ENCODE measurements around the gene SLC35A5. TPM values are rescaled to one million over a fixed set of nuclear protein-coding genes. Genes with fewer than 3 reads are reported as not detected.
A peak's percentile ranks its signal among the peaks of the same experiment; 100 is the strongest.

The SLC35A5 gene
- total RNA-seq, 1 donor from 2014 or later: 37.4 TPM

GRCh38 chr3:112582244-112582874 is 20.5 kb downstream of the SLC35A5 start:
- DNase-seq: no peak
- Histone ChIP-seq H3K36me3 (peaks cover 76% of the 10 kb centered on the region), H3K4me1 (no peaks in the 10 kb centered on the region), H3K27me3 (ENCODE audit: low read depth) (no peaks in the 10 kb centered on the region), H3K4me3 (no peak overlapping the region), H3K9me3 (no peaks in the 10 kb centered on the region), H3K27ac (no peak overlapping the region)
- peak; percentile 39 to 55 for ATAC-seq
- intact Hi-C loops (cut with DNase I): no loop called here
- peak; percentile 54 for TF ChIP-seq CTCF (IDR thresholded peaks at IDR 0.05)

GRCh38 chr3:112583105-112583504 is 21.3 kb downstream of the SLC35A5 start:
- H3K27me3 ChIP-seq (ENCODE audit: low read depth): no peaks in the 10 kb centered on the region
- ATAC-seq (no peak), DNase-seq (no peak)
- H3K36me3 ChIP-seq: peaks cover 72% of the 10 kb centered on the region
- no peak for TF ChIP-seq CTCF (IDR thresholded peaks at IDR 0.05)
- H3K4me1 ChIP-seq: no peaks in the 10 kb centered on the region
- intact Hi-C loops (cut with DNase I): no loop called here
- H3K4me3 ChIP-seq: no peak overlapping the region
- H3K27ac ChIP-seq: no peak overlapping the region
- H3K9me3 ChIP-seq: no peaks in the 10 kb centered on the region

GRCh38 chr3:112585782-112586181 is 23.9 kb downstream of the SLC35A5 start:
- ATAC-seq (no peak), DNase-seq (no peak)
- TF ChIP-seq CTCF (IDR thresholded peaks at IDR 0.05): no peak
- H3K36me3 ChIP-seq: peaks cover 75% of the 10 kb centered on the region
- intact Hi-C loops (cut with DNase I): no loop called here
- H3K27ac ChIP-seq: no peak overlapping the region
- H3K4me1 ChIP-seq: no peaks in the 10 kb centered on the region
- H3K9me3 ChIP-seq: no peaks in the 10 kb centered on the region
- no peaks in the 10 kb centered on the region for H3K27me3 ChIP-seq (ENCODE audit: low read depth)
- H3K4me3 ChIP-seq: no peak overlapping the region

DNA sequence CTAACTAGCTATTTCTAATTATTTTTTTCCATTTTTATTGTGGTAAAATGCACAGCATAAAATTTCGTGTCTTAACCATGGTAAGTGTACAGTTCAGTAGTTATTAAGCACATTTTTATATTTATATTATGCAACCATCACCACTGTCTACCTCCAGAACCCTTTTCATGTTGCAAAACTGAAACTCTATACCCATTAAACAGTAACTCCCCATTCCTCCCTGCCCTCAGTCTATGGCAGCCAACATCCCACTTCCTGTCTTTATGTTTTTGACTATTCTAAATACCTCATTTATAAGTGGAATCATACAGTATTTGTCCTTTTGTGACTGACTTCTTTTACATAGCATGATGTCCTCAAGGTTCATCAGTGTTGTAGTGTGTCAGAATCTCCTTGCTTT is 25.5 kb downstream of the SLC35A5 start:
- H3K9me3 ChIP-seq: no peaks in the 10 kb centered on the region

GRCh38 chr3:112593258-112593657 is 31.4 kb downstream of the SLC35A5 start:
- no peaks in the 10 kb centered on the region for H3K27me3 ChIP-seq (ENCODE audit: low read depth)
- TF ChIP-seq CTCF (IDR thresholded peaks at IDR 0.05): no peak
- no peaks in the 10 kb centered on the region for H3K9me3 ChIP-seq
- no peaks in the 10 kb centered on the region for H3K4me1 ChIP-seq
- H3K4me3 ChIP-seq: no peak overlapping the region
- no peak for DNase-seq
- no peak for ATAC-seq
- no peak overlapping the region for H3K27ac ChIP-seq
- peaks cover 29% of the 10 kb centered on the region for H3K36me3 ChIP-seq
- intact Hi-C loops (cut with DNase I): no loop called here

More for the DNA sequence above, 25.5 kb downstream of the SLC35A5 start:
- DNase-seq (no peak), ATAC-seq (no peak)
- Histone ChIP-seq H3K4me1 (no peaks in the 10 kb centered on the region), H3K36me3 (peaks cover 61% of the 10 kb centered on the region), H3K27me3 (ENCODE audit: low read depth) (no peaks in the 10 kb centered on the region), H3K4me3 (no peak overlapping the region), H3K27ac (no peak overlapping the region)
- intact Hi-C loops (cut with DNase I): no loop called here
- no peak for TF ChIP-seq CTCF (IDR thresholded peaks at IDR 0.05)
